K562 (cell line): ENCODE results near the gene ZNF503.

Experiments
- BHLHE40 ChIP-seq: IDR thresholded peaks from 2 replicates; pipeline ENCODE4 v1.6.1; 2011; ENCODE audit warnings: low read length, improper control_type of control experiment
- CBX2 ChIP-seq: fragments of 200-600 bp; sonication (generic); IDR thresholded peaks from one replicate; pipeline ENCODE4 v1.6.1; 2012; ENCODE audit warnings: mild to moderate bottlenecking, low read length, inconsistent platforms; ENCODE audit not compliant: insufficient read depth, poor library complexity, severe bottlenecking
- CTCF ChIP-seq, 3 experiments: IDR thresholded peaks in 2 of 3; conservative IDR thresholded peaks in 1 of 3; 2 replicates each; pipeline ENCODE4 v1.5.1; 2011 to 2012; ENCODE audit warnings: low read length in 3 of 3, mild to moderate bottlenecking in 3 of 3, control low read depth in 2 of 3, improper control_type of control experiment in 1 of 3, inconsistent platforms in 1 of 3, low read depth in 1 of 3, mixed read lengths in 1 of 3, moderate library complexity in 1 of 3; ENCODE audit not compliant: insufficient read depth in 2 of 3
- DDX20 ChIP-seq: fragments of 450-650 bp; IDR thresholded peaks from 2 replicates; pipeline ENCODE4 v1.6.1; 2016; ENCODE audit warnings: missing genetic modification characterization, low read depth, mild to moderate bottlenecking, missing compliant biosample characterization, moderate library complexity
- FOXM1 ChIP-seq, 2 experiments: fragments of 450-650 bp in 1 of 2; sonication (generic) in 1 of 2; formaldehyde crosslinking in 1 of 2; IDR thresholded peaks; 2 replicates each; pipeline versions ENCODE4 v1.6.1 to v1.9.0; 2017 to 2022; ENCODE audit warnings: low read depth in 2 of 2, mild to moderate bottlenecking in 2 of 2, missing genetic modification reagents in 1 of 2, moderate library complexity in 1 of 2
- MXI1 ChIP-seq: IDR thresholded peaks from 2 replicates; pipeline ENCODE4 v1.6.1; 2011; ENCODE audit warnings: low read depth, mild to moderate bottlenecking, improper control_type of control experiment, low read length
- NBN ChIP-seq: fragments of 450-650 bp; IDR thresholded peaks from 2 replicates; pipeline ENCODE4 v1.6.1; 2016; ENCODE audit warnings: low read depth, mild to moderate bottlenecking
- POLR2A ChIP-seq: fragments of 450-650 bp; conservative IDR thresholded peaks from 2 replicates; pipeline ENCODE4 v1.6.1; 2016
- SIRT6 ChIP-seq: IDR thresholded peaks from one replicate; pipeline ENCODE4 v1.6.1; 2012; ENCODE audit warnings: low read depth, mild to moderate bottlenecking, control low read depth, inconsistent platforms, low read length, moderate library complexity
- TCF7L2 ChIP-seq: fragments of 150-350 bp; IDR thresholded peaks from 2 replicates; pipeline ENCODE4 v1.6.1; 2016; ENCODE audit warnings: low read depth, mild to moderate bottlenecking, low read length, moderate library complexity
- ZNF24 ChIP-seq: fragments of 450-650 bp; IDR thresholded peaks from 2 replicates; pipeline ENCODE4 v1.6.1; 2016
- ZSCAN29 ChIP-seq: fragments of 450-650 bp; IDR thresholded peaks from 2 replicates; pipeline ENCODE4 v1.6.1; 2017

- no peak for TF ChIP-seq ZNF24
- no peak for TF ChIP-seq NBN
- TF ChIP-seq ZSCAN29, result no peak
- TF ChIP-seq FOXM1 (IDR thresholded peaks at IDR 0.05; ENCODE audit: low read depth), result no peak
- no peak for TF ChIP-seq FOXM1 (CRISPR knock-in tag; IDR thresholded peaks at IDR 0.05; ENCODE audit: low read depth)
- TF ChIP-seq CBX2, result no peak
- TF ChIP-seq DDX20 (tag), result no peak
- no peak for TF ChIP-seq BHLHE40
- TF ChIP-seq TCF7L2, result no peak
- no peak for TF ChIP-seq POLR2A
- TF ChIP-seq CTCF (IDR thresholded peaks at IDR 0.05 in 2 of 3, conservative IDR thresholded peaks at IDR 0.05 in 1 of 3; ENCODE audit: insufficient read depth in 2 of 3, low read depth in 1 of 3, low read length in 3 of 3), result no peak
- no peak for TF ChIP-seq SIRT6
- TF ChIP-seq MXI1, result no peak
These were observed 49.4 kb upstream of the ZNF503 start for GRCh38 chr10:75450644-75451640.
